Measurements from ENCODE around the gene C8B. TPM values are rescaled to one million over a fixed set of nuclear protein-coding genes. Genes with fewer than 3 reads are reported as not detected.

Gene C8B
- total and polyA plus RNA-seq, 2 of the 13 experiments (the other 11 are each of a cell fraction or from before 2014, with no cell fraction given): 8.4 to 11.3 TPM

- no peaks in the 10 kb centered on the region for H3K27me3 ChIP-seq (ENCODE audit: control insufficient read depth in 1 of 2, insufficient read depth in 2 of 2, low read length in 2 of 2)
- peak overlapping the region; percentile 73 for H3K27ac ChIP-seq (ENCODE audit: extremely low read length, insufficient read depth, low read length)
- ChIA-PET CTCF (ENCODE audit: low intra/inter-chr PET ratio, low total read pairs) (no interaction called here), POLR2A (interaction anchor here (0.6 to 4.3 kb wide), 11 partner anchors 21 to 313 kb away, joined by 3 to 50 read pairs (median 4); partner anchors contain the start of gene C8A)
- H3K36me3 ChIP-seq (replicated peaks in 1 of 2; ENCODE audit: control insufficient read depth in 1 of 2, insufficient read depth in 2 of 2, low read length in 2 of 2): no peaks in the 10 kb centered on the region
- DNase-seq (ENCODE audit: low spot score) (no peak), ATAC-seq (no peak), FAIRE-seq (no peak)
- WGBS (ENCODE audit: low lambda C conversion rate): 85% methylated on average over 3 of the region's 3 CpGs
- TF ChIP-seq RBFOX2 (IDR thresholded peaks at IDR 0.05; ENCODE audit: low read depth, low read length): no peak
- TF ChIP-seq TOPORS (CRISPR knock-in tag; IDR thresholded peaks at IDR 0.05): no peak
- no peak for TF ChIP-seq MLXIP (CRISPR knock-in tag; IDR thresholded peaks at IDR 0.05; ENCODE audit: borderline replicate concordance)
- TF ChIP-seq ZNF816 (CRISPR knock-in tag; IDR thresholded peaks at IDR 0.05; ENCODE audit: borderline replicate concordance): no peak
- TF ChIP-seq ZNF20 (CRISPR knock-in tag; IDR thresholded peaks at IDR 0.05): no peak
- no peak for TF ChIP-seq AGO1 (IDR thresholded peaks at IDR 0.05; ENCODE audit: low read depth, low read length, poor library complexity, severe bottlenecking)
- no peak for TF ChIP-seq HDAC6 (IDR thresholded peaks at IDR 0.05; ENCODE audit: low read depth, low read length)
- TF ChIP-seq REXO4 (CRISPR knock-in tag; IDR thresholded peaks at IDR 0.05; ENCODE audit: borderline replicate concordance): no peak
- TF ChIP-seq CBFB (CRISPR knock-in tag; IDR thresholded peaks at IDR 0.05): no peak
- no peak for TF ChIP-seq ZNF274 (CRISPR knock-in tag; IDR thresholded peaks at IDR 0.05)
- no peak for TF ChIP-seq HNF1A (IDR thresholded peaks at IDR 0.05; ENCODE audit: low read depth)
- no peak for TF ChIP-seq HNF1A (CRISPR knock-in tag; IDR thresholded peaks at IDR 0.05; ENCODE audit: borderline replicate concordance)
- no peak for TF ChIP-seq ZFP36L2 (CRISPR knock-in tag; IDR thresholded peaks at IDR 0.05)
- in situ Hi-C loops (cut with HindIII; ENCODE audit: extremely low pct_ligation_motif_present, low pct_unique_long_range_greater_than_20kb) (loop anchor here (5.0 kb wide), 1 partner anchor 133 kb away; no protein-coding TSS in a partner anchor), intact Hi-C loops (cut with micrococcal nuclease; ENCODE audit: unreplicated experiment) (loop anchor here (10.0 kb wide), 1 partner anchor 100 kb away; no protein-coding TSS in a partner anchor)
- H3K4me1 ChIP-seq (ENCODE audit: insufficient read depth, low read length): peaks cover 64% of the 10 kb centered on the region
- H3K79me2 ChIP-seq (ENCODE audit: insufficient read depth, low read length): no peaks in the 10 kb centered on the region
- BruUV-seq (replicated peaks): no TSS peak
- H3K4me2 ChIP-seq (ENCODE audit: low read depth, low read length): peak overlapping the region; percentile 67
- no peak overlapping the region for H2AFZ ChIP-seq (ENCODE audit: low read length)
- peak overlapping the region in 2 of 3 experiments; percentile 19 to 24; a peak in 2 of 6 replicates for H3K4me3 ChIP-seq (replicated peaks in 1 of 3; ENCODE audit: insufficient read depth in 1 of 3, low read depth in 2 of 3, low read length in 3 of 3)
- no peaks in the 10 kb centered on the region for H4K20me1 ChIP-seq (ENCODE audit: insufficient read depth, low read length)
- peak overlapping the region; percentile 21; the same call in 1 of the 2 replicates for H3K9ac ChIP-seq (ENCODE audit: insufficient read depth, low read depth, low read length)
- H3K9me3 ChIP-seq (ENCODE audit: low read length): no peaks in the 10 kb centered on the region
These were observed 624 bp downstream of the C8B start for GRCh38 chr1:56965191-56965590.

Measured in HepG2 (cell line).